ENCODE results near the gene ZNF862.
"Not testable (repeated sequence)": the region's sequence is repeated elsewhere in the genome, so short reads cannot be mapped to it uniquely, and the experiment has no call there.

ZNF862 gene

DNA sequence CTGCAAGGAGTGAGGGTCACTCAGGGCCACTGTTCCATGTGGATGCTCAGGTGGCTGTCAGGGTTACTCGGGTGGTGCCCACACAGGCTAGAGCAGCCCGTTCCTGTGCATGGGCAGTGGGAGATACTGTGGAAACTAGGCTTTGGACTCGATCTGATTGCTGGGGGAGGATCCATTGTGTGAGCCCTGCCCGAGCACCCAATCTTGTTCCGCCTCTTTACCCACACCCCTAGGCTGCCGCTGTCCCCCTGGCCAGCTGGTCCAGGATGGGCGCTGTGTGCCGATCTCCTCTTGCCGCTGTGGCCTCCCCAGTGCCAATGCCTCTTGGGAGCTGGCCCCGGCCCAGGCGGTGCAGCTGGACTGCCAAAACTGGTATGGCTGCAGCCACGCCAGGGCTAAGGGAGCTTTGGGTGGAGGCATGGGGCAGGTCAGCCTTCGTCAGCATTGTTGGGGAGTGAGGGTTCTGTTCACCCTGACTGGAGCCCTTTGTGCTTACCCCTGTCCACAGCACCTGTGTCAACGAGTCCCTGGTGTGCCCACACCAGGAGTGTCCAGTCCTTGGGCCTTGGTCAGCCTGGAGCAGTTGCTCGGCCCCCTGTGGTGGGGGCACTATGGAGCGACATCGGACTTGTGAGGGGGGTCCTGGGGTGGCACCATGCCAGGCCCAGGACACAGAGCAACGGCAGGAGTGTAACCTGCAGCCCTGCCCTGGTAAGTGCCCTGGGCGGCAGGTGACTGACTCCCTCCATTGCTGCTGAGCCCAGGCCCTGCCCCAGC is 12.4 kb upstream of the ZNF862 start:
- no peak for DNase-seq

DNA sequence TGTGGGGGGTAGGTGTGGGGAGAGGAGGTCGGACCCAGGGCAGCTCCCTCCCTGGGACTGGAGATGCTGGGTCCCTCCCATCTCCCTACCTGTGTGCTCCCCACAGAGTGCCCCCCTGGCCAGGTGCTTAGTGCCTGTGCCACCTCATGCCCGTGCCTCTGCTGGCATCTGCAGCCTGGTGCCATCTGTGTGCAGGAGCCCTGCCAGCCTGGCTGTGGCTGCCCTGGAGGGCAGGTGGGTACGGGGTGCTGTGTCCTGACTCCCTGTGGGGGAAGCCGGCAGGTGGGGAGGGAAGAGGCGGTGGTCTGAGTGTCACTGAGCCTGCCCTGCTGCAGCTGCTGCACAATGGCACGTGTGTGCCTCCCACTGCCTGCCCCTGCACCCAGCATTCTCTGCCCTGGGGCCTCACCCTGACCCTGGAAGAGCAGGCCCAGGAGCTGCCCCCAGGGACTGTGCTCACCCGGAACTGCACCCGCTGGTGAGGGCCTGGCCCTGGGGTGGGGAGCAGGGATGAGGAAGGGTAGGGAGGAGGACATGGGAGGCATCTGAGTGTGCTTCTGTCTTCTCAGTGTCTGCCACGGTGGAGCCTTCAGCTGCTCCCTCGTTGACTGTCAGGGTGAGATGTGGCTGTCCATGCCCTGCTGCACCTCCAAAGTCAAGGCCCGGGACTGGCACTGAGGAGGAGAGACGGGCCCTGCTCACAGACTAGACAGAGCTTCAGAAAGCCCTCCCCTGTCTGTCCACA is 11.7 kb upstream of the ZNF862 start:
- DNase-seq, result no peak

DNA sequence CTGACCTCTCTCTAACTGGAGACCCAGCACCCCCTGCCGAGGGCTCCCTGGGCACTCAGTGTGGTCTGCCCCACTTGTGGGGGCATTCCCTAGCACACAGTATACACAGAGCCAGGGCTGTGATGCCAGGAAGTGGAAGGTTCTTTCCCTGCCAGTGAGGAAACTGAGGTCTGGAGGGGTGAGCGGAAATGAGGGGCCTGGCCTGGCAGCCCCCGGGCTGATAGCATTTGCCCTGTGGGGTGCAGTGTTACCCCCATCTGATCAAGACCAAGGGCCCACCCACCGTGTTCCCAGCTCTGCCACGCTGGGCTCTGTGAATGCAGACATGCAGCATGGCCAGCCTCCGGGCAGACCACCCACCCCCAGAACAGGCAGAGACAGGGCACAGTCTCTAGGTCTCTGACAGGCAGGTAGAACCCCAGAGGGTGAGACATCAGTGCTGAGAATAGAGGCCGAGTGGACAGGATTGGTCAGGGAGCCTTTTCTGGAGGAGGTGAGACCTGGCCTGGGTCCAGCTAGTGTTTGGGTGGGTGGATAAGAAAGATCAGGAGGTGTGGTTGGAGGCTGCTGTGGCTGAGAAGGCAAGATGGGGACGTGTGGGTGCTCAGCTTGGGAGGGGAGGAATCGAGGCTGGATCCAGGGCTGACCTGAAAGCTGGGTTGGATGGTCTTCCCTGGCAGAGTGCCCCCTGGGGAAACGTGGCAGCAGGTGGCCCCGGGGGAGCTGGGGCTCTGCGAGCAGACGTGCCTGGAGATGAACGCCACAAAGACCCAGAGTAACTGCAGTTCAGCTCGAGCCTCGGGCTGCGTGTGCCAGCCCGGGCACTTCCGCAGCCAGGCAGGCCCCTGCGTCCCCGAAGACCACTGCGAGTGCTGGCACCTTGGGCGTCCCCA is 10.8 kb upstream of the ZNF862 start:
- no peak for DNase-seq

DNA sequence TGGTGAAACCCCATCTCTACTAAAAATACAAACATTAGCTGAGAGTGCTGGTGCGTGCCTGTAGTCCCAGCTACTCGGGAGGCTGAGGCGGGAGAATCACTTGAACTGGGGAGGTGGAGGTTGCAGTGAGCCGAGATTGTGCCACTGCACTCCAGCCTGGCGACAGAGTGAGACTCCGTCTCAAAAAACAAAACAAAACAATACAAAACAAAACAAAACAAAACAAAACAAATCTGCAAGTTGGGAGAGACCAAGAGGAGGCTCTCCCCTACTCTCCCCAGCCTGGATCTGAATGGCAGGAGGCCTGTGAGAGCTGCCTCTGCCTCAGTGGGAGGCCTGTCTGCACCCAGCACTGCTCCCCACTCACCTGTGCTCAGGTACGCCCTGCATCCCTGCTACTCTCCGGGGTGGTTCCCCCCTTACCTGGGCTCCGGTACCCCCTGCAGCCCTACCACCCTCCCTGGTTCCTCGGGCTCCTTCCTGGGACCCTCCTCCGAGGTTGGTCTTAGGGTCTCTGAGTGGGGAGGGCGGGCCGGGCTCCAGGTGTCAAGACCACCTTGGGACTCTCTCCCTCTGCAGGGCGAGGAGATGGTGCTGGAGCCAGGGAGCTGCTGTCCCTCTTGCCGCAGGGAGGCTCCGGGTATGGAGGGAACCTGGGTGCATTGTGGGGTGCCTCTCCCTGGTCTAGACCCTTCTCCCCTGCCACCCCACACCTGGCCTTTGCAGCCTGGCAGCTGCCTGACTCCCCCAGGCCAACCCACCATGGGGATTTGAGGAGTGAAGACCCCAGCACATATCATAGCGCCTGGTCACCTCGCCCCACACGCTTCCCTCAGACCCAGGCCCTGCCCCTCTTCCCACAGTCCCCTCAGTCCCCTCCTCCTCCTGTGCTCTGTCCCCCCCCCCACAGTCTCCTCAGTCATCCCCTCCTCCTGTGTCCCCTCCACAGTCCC is 9.5 kb upstream of the ZNF862 start:
- DNase-seq, result no peak

DNA sequence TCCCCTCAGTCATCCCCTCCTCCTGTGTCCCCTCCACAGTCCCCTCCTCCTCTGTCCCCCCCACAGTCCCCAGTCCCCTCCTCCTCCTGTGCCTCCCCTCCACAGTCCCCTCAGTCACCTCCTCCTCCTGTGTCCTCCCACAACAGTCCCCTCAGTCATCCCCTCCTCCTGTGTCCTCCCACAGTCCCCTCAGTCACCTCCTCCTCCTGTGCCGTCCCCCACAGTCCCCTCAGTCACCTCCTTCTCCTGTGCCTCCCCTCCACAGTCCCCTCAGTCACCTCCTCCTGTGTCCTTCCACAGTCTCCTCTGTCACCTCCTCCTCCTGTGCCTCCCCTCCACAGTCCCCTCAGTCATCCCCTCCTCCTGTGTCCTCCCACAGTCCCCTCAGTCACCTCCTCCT is 7.6 kb upstream of the ZNF862 start:
- DNase-seq, result not testable (repeated sequence)

DNA sequence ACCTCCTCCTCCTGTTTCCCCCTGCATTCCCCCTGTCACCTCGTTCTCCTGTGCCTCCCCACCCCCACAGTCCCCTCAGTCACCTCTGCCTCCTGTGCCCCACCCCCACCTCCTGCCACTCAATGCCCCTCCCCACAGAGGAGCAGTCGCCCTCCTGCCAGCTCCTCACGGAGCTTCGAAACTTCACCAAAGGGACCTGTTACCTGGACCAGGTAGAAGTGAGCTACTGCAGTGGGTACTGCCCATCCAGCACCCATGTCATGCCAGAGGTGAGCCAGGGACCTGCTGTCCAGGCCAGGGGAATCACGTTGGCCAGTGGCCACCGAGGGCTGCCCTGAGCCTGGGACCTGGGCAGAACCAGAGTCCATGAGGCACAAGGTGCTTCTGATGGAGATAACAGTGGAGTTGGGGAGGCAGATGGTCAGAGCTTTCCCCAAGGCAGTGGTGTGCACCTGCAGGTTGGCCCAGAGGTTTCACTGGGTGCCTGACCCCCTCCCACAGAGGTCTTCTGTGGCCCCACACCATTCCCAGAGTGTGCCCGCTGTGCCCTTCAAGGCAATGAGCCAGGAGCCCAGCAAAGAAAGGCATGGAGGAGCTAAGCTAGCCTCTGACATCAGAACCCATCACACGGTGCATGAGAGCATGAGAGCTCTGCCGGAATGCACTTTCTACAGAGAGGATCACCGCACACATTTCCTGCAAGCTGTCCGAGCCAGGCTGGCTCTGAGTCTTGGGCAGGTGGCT is 7.0 kb upstream of the ZNF862 start:
- DNase-seq, result no peak

DNA sequence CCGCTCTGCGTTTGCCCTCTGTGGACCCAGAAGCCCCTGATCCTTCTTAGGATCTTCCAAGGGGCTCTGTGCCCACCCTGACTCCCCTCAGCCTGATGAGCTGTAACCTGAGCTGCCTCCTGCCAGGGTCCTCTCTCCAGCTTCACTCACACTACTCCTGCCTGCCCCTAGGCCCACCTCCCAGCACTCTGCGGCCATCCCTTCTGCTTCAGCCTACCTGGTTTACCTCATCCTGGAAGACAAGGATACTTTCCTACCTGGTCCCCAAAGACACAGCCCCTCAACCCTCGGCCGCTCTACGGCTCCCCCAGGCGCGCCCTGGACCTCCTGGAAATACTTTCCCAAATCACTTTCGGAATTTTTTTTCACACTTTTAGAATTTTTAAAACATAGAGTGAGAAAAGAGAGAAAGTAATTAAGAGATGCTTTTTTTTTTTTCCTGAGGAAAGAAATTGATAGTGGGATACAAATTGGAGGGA is 6.4 kb upstream of the ZNF862 start:
- DNase-seq, result no peak

DNA sequence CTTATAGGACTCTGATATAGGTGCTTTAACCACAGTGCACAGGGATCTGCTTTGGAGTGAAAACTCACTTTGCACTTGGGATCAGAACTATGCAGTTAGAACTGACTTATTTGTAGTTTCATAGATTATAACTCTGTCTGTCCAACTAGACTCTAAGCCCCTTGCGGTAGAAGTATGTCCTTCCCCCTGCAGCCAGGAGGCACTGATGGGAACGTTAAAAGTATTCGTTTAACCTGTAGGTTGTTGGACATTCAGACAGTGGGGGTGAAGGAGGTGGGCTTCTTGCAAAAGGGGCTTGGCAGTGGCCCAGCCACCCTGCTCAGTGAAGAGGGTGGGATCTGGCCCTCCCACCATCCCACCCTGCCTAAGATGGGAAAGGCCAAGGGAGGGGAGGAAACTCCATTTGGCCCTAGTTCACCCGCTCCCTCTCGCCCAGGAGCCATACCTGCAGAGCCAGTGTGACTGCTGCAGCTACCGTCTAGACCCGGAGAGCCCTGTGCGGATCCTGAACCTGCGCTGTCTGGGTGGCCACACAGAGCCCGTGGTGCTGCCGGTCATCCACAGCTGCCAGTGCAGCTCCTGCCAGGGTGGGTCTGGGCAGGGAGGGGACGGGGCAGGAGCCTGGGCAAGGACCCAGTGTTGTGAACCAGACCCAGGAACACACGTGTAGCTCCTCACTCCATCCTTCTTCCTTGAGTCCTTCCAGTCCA is 5.7 kb upstream of the ZNF862 start:
- DNase-seq, result no peak

DNA sequence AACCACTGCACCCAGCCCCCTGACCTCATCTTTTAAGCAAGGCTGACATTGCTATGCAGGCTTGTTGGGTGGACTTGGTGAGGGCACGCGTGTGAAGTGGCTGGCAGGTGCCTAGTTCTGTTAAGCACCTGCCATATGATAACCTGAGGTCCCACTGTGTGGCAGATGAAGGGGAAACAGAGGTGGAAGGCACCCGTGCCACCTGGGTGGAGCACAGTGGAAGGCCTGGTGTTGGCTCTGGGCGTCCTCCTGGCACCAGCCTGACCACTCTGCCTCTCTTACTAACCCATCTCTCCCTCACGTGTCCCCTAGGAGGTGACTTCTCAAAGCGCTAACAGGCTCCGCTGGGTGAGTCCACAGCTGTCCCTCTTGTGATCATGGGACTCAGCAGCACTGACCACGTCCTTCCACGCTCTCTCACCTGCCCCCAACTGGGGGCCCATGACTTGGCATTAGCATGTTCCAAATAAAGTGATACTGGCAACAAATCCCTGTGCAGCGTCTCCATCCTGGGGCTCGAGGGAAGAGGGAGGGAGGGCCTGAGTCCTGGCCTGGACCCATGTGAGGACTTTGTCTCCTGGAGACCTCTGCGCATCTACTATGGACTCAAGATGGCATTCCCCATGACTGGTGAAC is 4.6 kb upstream of the ZNF862 start:
- DNase-seq, result no peak

DNA sequence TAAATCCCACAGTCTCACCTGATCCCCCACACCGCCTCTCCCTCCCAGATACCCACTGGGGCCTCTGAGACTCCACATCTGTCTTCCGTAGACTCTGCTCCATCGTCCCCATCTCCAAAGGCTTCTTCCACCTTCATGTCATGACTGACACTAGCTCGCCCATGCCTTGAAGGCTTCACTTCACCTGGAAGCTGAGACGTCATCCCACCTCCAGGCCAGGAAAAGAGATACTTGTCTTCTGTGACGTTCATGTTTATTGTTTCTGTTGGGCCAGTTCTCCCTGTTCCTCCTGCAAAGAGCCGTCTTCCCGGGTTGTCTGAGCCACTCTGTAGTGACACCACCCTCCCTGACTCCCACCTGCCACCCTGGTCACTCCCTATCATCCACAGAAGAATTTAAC is 3.6 kb upstream of the ZNF862 start:
- DNase-seq, result no peak

DNA sequence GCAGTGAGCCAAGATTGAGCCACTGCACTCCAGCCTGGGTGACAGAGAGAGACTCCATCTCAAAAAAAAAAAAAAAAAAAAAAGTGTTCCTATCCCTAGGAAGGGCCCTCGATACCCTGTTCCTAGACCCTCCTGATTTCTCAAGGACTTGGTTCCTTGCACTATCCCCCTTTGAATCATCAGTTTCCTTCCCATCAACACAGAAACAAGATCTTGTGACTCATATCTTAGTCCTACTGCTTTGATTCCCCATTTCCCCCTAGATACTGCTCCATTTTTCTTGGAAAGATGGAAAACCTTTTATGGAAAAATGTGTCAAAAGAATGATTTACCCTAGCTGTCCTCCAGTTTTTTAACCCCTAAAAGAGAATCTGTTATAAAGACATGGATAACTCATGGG is 1.7 kb upstream of the ZNF862 start:
- DNase-seq, result no peak

DNA sequence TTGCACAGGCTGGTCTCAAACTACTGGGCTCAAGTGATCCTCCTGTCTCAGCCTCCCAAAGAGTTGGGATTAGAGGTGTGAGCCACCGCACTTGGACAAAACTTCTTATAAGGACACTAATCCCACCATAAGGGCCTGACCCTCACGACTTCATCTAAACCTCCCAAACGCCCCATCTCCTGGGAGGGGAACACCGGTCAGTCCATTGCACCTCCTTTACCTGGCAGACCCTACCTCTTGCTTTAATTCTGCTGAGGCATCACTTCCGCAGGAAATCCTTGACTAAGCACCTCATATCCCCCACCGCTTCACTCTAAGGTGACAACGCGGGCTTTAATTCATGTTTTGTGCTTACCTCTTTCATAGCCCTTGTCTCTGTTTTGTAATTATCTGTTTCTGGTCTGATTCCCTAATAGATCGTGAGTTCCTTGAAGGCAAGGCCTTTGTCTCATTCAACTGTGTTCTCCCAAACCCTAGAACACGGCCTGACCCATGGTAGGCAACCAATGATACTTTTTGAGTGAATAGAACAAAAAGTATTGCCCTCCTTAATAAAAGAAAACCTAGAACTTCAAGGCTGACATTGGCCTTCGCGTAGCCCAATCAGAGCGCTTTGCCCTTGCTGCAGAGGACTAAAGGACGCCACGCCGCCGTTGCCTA is 481 bp upstream of the ZNF862 start:
- no peak for DNase-seq

DNA sequence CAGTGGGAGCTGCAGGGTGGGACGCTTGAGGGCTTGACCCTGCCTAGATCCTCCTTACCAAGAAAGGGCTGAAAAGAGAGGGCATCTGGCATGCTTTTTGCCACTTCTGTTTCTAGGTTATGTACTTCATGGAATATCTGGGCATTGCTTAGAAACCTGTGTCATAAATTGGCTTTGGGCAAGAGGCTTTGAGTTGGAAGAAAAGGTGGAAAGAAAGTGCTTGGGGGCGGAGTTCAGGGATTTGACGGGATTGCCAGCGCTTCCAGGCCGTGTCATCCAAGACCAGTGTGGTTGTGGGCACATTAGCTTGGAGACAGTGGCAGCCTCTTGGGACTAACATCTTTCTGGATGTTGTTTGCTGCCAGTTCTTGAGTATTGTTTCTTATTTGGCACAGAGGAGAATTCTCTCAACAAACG is 825 bp downstream of the ZNF862 start:
- DNase-seq, result no peak

DNA sequence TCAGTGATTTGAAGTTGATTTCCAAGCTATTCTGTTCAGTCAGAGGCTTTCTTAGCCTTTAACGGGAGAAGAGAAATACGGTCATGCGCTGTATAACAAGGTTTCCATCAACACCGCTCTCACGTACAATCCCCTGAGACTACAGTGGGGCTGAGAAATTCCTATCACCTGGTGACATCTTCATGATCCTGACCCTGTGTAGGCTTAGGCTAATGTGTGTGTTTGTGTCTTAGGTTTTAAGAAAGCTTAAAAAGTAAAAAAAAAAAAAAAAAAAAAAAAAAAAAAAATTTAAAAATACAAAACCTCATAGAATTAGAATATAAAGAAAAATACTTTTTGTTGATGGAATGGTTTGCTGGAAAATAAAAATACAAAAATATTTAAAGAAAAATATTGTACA is 1.8 kb downstream of the ZNF862 start:
- DNase-seq, result no peak

DNA sequence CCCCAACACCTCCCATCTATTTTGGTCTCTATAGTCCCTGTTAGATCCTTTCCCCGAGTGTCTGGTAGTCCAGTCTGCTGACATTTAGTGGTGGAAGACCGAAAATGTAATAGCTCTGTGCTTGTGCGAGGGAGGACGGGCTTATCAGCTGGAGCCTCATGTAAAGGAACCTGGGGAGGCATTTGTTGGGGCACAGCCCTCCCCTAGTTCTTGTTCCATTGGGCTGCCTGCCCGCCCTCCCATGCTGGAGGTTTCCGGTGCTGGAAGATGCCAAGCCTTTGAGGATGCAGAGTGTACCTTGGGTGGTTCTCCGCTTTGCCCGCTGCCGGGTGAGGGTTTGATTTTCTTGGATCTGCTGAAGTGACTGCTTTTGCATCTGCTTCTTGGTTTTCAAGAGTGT is 5.4 kb downstream of the ZNF862 start:
- no peak for DNase-seq

DNA sequence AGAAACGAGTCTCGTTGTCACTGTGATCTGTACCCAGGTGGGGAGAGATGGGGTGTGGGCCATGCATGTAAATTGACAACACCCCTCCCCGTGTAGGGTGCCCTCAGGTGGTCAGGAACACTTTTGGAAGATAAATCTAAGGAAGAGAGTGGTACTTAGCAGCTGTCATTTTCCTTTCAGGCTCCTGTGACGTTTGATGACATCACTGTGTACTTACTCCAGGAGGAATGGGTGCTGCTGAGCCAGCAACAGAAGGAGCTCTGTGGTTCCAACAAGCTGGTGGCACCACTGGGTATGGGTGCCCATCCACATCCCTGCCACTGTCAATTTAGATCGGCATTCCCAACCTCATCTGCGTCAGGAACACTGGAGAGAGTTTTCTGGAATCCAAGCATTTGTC is 6.3 kb downstream of the ZNF862 start:
- no peak for DNase-seq

DNA sequence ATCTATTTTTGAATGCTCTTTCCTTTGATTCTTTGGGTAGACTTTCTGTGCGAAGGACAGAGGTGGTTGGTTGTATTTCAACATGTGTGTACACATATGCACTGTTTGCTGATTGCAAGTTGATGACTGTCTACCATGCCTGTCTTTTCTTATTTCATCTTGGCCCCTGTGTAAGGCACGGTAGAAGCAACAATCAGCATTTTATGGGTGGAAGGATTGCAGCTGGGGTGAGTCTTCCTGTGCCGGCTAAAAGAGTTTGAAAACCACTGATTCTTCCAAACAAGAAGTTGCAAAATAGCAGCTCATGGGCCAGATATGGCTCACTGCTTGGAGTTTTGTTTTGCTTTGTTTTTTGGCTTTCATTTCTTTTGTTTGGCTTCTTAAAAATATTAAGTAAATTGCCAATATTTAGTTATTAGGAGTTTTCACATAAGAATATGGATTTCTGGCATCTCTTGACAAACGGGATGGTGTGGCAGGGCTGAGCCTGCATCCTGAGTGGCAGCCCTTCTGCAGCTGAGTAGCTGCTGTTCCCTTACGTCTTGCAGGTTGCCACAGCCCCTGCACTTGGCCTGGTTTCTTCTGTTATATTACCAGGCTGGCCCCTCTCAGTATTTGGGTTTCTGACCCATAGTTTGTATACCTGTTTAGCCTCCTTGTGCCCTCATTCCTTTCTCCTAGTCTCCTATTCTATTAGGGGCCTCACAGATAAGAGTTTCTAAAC is 7.2 kb downstream of the ZNF862 start:
- no peak for DNase-seq

DNA sequence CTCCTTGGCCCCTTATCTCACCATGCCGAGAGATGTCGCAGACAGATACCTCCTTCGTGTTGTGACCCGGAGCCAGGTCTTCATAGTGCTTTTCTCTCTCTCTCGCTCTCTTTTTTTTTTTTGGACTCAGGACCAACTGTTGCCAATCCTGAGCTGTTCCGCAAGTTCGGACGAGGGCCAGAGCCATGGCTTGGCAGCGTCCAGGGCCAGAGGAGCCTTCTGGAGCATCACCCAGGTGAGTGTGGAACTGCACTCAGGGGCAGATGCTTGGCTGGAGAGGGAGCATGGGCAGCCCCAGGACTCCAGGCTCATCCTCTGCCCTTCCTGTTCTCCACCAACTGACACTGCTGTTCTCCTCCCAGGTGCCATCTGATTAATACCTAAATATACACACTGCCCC is 7.8 kb downstream of the ZNF862 start:
- DNase-seq, result no peak

DNA sequence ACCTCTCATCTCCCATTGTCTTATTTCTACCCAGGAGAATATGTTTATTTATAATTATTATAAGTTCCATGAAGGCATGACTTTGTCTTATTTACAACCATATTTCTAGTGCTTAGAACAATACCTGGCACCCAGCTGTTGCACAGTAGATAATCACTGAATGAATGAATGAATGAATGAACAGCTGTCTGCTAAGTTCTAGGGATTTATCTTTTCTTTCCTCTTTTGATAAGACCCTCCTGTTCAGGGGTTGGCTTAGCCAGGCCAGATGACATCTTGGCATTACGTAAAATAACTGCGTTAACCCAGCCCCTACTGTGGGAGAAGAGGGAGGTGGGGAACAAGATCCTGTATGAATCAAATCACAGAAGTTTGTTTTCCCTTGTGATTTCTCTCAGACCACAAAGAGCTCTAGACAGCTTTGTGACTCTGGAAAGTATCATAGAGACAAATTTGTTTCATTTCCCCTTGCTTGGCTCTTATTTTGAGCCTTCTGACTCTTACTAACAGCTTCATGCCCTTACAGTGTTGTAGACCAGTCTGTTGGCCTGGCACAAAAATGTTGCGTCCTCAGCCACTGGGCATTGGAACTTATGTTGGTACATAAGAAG is 8.4 kb downstream of the ZNF862 start:
- no peak for DNase-seq
